SK-N-SH (cell line): ENCODE results near the gene ORC4. TPM values are rescaled to one million over a fixed set of nuclear protein-coding genes. Genes with fewer than 3 reads are reported as not detected.

Source experiments
- CTCF ChIA-PET: fragments of 300-600, 350-600 bp; formaldehyde crosslinking; extraction: SDS; loops from one replicate; lab custom pipeline; 2021; lab: Yijun Ruan, JAX
- POLR2A ChIA-PET: fragments of 350-600 bp; sonication (Branson Sonifier 250); formaldehyde crosslinking; extraction: SDS; loops from one replicate; lab custom pipeline; 2020; ENCODE audit warnings: antibody characterized with exemption, inconsistent platforms; lab: Yijun Ruan, JAX
- DNase-seq: peaks from one replicate; pipeline ENCODE4 v3.0.0; 2012
- H2AFZ ChIP-seq: fragments of 200-600 bp; sonication (generic); 2 replicates; pipeline ENCODE4 v1.8.1; 2016; ENCODE audit warnings: antibody characterized with exemption, mild to moderate bottlenecking, low read depth
- H3F3A ChIP-seq: fragments of 200-600 bp; sonication (generic); replicated peaks from 2 replicates; pipeline ENCODE3; 2016; ENCODE audit warnings: antibody characterized with exemption, mild to moderate bottlenecking; ENCODE audit not compliant: insufficient read depth
- H3K27ac ChIP-seq, 2 experiments: fragments of 200-500 bp in 1 of 2; fragments of 200-600 bp in 1 of 2; sonication (Bioruptor generic) in 1 of 2; sonication (generic), shearing (Covaris generic) in 1 of 2; 2 replicates each; pipeline versions ENCODE4 v1.5.1 to v1.6.1; 2014 to 2016; ENCODE audit warnings: low read depth in 2 of 2, inconsistent platforms in 1 of 2, low read length in 1 of 2, mild to moderate bottlenecking in 1 of 2, mixed read lengths in 1 of 2
- H3K27me3 ChIP-seq: fragments of 200-600 bp; sonication (generic), shearing (Covaris generic); 2 replicates; pipeline ENCODE4 v1.6.1; 2016; ENCODE audit warnings: mixed run types; ENCODE audit not compliant: insufficient read depth
- H3K36me3 ChIP-seq, 2 experiments: fragments of 200-500 bp in 1 of 2; fragments of 200-600 bp in 1 of 2; sonication (Bioruptor generic) in 1 of 2; sonication (generic) in 1 of 2; replicated peaks in 1 of 2; 2 replicates each; pipeline versions ENCODE3 to v1.5.1; 2014 to 2016; ENCODE audit warnings: low read length in 1 of 2, mild to moderate bottlenecking in 1 of 2; ENCODE audit not compliant: insufficient read depth in 2 of 2, control insufficient read depth in 1 of 2
- H3K4me1 ChIP-seq, 2 experiments: fragments of 200-500 bp in 1 of 2; fragments of 200-600 bp in 1 of 2; sonication (Bioruptor generic) in 1 of 2; sonication (generic), shearing (Covaris generic) in 1 of 2; 2 replicates each; pipeline versions ENCODE4 v1.5.1 to v1.6.1; 2014 to 2016; ENCODE audit warnings: low read depth in 1 of 2, low read length in 1 of 2, mixed run types in 1 of 2; ENCODE audit not compliant: insufficient read depth in 2 of 2, control insufficient read depth in 1 of 2
- H3K4me2 ChIP-seq: fragments of 200-600 bp; sonication (generic), shearing (Covaris generic); 2 replicates; pipeline ENCODE4 v1.6.1; 2017; ENCODE audit warnings: mixed run types
- H3K4me3 ChIP-seq, 2 experiments: fragments of 200-500 bp in 1 of 2; fragments of 200-600 bp in 1 of 2; sonication (Bioruptor generic) in 1 of 2; sonication (generic), shearing (Covaris generic) in 1 of 2; 2 replicates each; pipeline versions ENCODE4 v1.5.1 to v1.8.1; 2014 to 2016; ENCODE audit warnings: low read depth in 2 of 2, inconsistent platforms in 1 of 2, low read length in 1 of 2, mild to moderate bottlenecking in 1 of 2, mixed read lengths in 1 of 2, moderate library complexity in 1 of 2
- H3K79me2 ChIP-seq: fragments of 200-600 bp; sonication (generic); 2 replicates; pipeline ENCODE4 v1.8.1; 2017; ENCODE audit warnings: mild to moderate bottlenecking; ENCODE audit not compliant: insufficient read depth
- H3K9ac ChIP-seq: fragments of 200-600 bp; sonication (generic); 2 replicates; pipeline ENCODE4 v1.6.1; 2017; ENCODE audit warnings: mixed run types
- H3K9me2 ChIP-seq: fragments of 200-600 bp; sonication (generic); 2 replicates; pipeline ENCODE4 v1.6.1; 2017; ENCODE audit warnings: mixed run types
- H3K9me3 ChIP-seq: fragments of 200-600 bp; sonication (generic); 2 replicates; pipeline ENCODE4 v1.6.1; 2017; ENCODE audit warnings: mixed run types, mild to moderate bottlenecking, moderate library complexity
- H4K20me1 ChIP-seq: fragments of 200-600 bp; sonication (generic); 2 replicates; pipeline ENCODE4 v1.6.1; 2017; ENCODE audit warnings: mild to moderate bottlenecking, mixed run types; ENCODE audit not compliant: insufficient read depth
- CHD2 ChIP-seq: fragments of 150-350 bp; IDR thresholded peaks from 2 replicates; pipeline ENCODE4 v1.6.1; 2018; ENCODE audit warnings: low read length; ENCODE audit not compliant: partially characterized antibody
- FOSL2 ChIP-seq: IDR thresholded peaks from 2 replicates; pipeline ENCODE4 v1.4.0; 2012; ENCODE audit warnings: low read depth, mild to moderate bottlenecking, moderate library complexity, borderline replicate concordance
- FOXJ3 ChIP-seq: sonication (generic); formaldehyde crosslinking; IDR thresholded peaks from 2 replicates; pipeline ENCODE4 v1.5.1; 2020; ENCODE audit warnings: mild to moderate bottlenecking, missing genetic modification reagents
- GABPA ChIP-seq: IDR thresholded peaks from 2 replicates; pipeline ENCODE4 v1.4.0; 2012; ENCODE audit warnings: low read depth, mild to moderate bottlenecking
- GATA2 ChIP-seq: sonication (generic); formaldehyde crosslinking; IDR thresholded peaks from 2 replicates; pipeline ENCODE4 v1.5.0; 2020; ENCODE audit warnings: mild to moderate bottlenecking, missing genetic modification reagents
- MXI1 ChIP-seq: IDR thresholded peaks from 2 replicates; pipeline ENCODE4 v1.6.1; 2012; ENCODE audit warnings: mild to moderate bottlenecking, low read depth, low read length, improper control_type of control experiment
- RAD21 ChIP-seq: IDR thresholded peaks from 2 replicates; pipeline ENCODE4 v1.6.1; 2012; ENCODE audit warnings: mild to moderate bottlenecking, low read length
- RCOR1 ChIP-seq: fragments of 150-350 bp; IDR thresholded peaks from 2 replicates; pipeline ENCODE4 v1.6.1; 2017; ENCODE audit warnings: antibody characterized with exemption, low read length
- RFX5 ChIP-seq: IDR thresholded peaks from 2 replicates; pipeline ENCODE4 v1.6.1; 2012; ENCODE audit warnings: mild to moderate bottlenecking, improper control_type of control experiment, low read length
- SMC3 ChIP-seq: IDR thresholded peaks from 2 replicates; pipeline ENCODE4 v1.6.1; 2012; ENCODE audit warnings: low read depth, low read length, improper control_type of control experiment
- TCF12 ChIP-seq: IDR thresholded peaks from 2 replicates; pipeline ENCODE4 v1.4.0; 2012
- USF1 ChIP-seq: IDR thresholded peaks from 2 replicates; pipeline ENCODE4 v1.4.0; 2012; ENCODE audit warnings: low read depth, borderline replicate concordance
- WGBS: methylation state at CpG from one replicate; pipeline ENCODE4 v1.1.6; 2017; ENCODE audit warnings: low lambda C conversion rate; 5-methylcytosine and 5-hydroxymethylcytosine counted together
- polyA plus RNA-seq, 3 experiments: library from polyadenylated mRNA; depleted of rRNA; stranded (reverse); fragments of >200 nt; gene quantifications; 2 replicates each; pipeline ENCODE4 v1.2.3, GENCODE V29; 2012
- TF ChIP-seq, protein P1 (sequence below): IDR thresholded peaks from 2 replicates; pipeline ENCODE4 v1.6.1; 2012; ENCODE audit warnings: mild to moderate bottlenecking, low read depth, low read length, moderate library complexity
- TF ChIP-seq, protein P2 (sequence below): fragments of 150-350 bp; IDR thresholded peaks from 2 replicates; pipeline ENCODE4 v1.6.1; 2017; ENCODE audit warnings: antibody characterized with exemption, low read length, low read depth, borderline replicate concordance
- TF ChIP-seq, protein P3 (sequence below): IDR thresholded peaks from 2 replicates; pipeline ENCODE4; 2012

Gene ORC4
- polyA plus RNA-seq, 1 of the 3 experiments (the other 2 are of a cell fraction) = 15.2 TPM

- Histone ChIP-seq H3F3A (no peaks in the 10 kb centered on the region), H3K4me3 (no peak overlapping the region), H3K27me3 (no peaks in the 10 kb centered on the region), H3K4me1 (no peaks in the 10 kb centered on the region; a peak in 2 of 4 replicates), H3K4me2 (no peak overlapping the region), H3K79me2 (no peaks in the 10 kb centered on the region), H3K36me3 (peaks cover 8 to 35% of the 10 kb centered on the region in 2 experiments), H2AFZ (no peak overlapping the region), H3K27ac (no peak overlapping the region), H3K9me3 (no peaks in the 10 kb centered on the region), H3K9ac (no peak overlapping the region), H4K20me1 (no peaks in the 10 kb centered on the region), H3K9me2 (no peaks in the 10 kb centered on the region)
- CTCF ChIA-PET = interaction anchor here (1.7 kb wide), 1 partner anchor 13 kb away, joined by 3 read pairs; no protein-coding TSS in a partner anchor
- DNase-seq = no peak
- TF ChIP-seq RCOR1 = no peak
- no peak for TF ChIP-seq MXI1
- TF ChIP-seq GATA2 = no peak
- TF ChIP-seq CHD2 = no peak
- TF ChIP-seq GABPA = no peak
- no peak for TF ChIP-seq TCF12
- TF ChIP-seq SMC3 = no peak
- no peak for TF ChIP-seq USF1
- no peak for TF ChIP-seq RAD21
- TF ChIP-seq, protein P1, sequence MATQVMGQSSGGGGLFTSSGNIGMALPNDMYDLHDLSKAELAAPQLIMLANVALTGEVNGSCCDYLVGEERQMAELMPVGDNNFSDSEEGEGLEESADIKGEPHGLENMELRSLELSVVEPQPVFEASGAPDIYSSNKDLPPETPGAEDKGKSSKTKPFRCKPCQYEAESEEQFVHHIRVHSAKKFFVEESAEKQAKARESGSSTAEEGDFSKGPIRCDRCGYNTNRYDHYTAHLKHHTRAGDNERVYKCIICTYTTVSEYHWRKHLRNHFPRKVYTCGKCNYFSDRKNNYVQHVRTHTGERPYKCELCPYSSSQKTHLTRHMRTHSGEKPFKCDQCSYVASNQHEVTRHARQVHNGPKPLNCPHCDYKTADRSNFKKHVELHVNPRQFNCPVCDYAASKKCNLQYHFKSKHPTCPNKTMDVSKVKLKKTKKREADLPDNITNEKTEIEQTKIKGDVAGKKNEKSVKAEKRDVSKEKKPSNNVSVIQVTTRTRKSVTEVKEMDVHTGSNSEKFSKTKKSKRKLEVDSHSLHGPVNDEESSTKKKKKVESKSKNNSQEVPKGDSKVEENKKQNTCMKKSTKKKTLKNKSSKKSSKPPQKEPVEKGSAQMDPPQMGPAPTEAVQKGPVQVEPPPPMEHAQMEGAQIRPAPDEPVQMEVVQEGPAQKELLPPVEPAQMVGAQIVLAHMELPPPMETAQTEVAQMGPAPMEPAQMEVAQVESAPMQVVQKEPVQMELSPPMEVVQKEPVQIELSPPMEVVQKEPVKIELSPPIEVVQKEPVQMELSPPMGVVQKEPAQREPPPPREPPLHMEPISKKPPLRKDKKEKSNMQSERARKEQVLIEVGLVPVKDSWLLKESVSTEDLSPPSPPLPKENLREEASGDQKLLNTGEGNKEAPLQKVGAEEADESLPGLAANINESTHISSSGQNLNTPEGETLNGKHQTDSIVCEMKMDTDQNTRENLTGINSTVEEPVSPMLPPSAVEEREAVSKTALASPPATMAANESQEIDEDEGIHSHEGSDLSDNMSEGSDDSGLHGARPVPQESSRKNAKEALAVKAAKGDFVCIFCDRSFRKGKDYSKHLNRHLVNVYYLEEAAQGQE = no peak
- TF ChIP-seq, protein P2, sequence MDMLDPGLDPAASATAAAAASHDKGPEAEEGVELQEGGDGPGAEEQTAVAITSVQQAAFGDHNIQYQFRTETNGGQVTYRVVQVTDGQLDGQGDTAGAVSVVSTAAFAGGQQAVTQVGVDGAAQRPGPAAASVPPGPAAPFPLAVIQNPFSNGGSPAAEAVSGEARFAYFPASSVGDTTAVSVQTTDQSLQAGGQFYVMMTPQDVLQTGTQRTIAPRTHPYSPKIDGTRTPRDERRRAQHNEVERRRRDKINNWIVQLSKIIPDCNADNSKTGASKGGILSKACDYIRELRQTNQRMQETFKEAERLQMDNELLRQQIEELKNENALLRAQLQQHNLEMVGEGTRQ = no peak
- no peak for TF ChIP-seq FOSL2
- no peak for TF ChIP-seq FOXJ3 (CRISPR knock-in tag)
- TF ChIP-seq RFX5 = no peak
- TF ChIP-seq, protein P3, sequence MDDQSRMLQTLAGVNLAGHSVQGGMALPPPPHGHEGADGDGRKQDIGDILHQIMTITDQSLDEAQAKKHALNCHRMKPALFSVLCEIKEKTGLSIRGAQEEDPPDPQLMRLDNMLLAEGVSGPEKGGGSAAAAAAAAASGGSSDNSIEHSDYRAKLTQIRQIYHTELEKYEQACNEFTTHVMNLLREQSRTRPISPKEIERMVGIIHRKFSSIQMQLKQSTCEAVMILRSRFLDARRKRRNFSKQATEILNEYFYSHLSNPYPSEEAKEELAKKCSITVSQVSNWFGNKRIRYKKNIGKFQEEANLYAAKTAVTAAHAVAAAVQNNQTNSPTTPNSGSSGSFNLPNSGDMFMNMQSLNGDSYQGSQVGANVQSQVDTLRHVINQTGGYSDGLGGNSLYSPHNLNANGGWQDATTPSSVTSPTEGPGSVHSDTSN = no peak
- POLR2A ChIA-PET = no interaction called here
- WGBS = 97% methylated on average over 3 of the region's 3 CpGs
Observed at GRCh38 chr2:147923846-147924245, 96.7 kb downstream of the ORC4 start.
